H1 (cell line): ENCODE measurements around the gene TTC28. TPM values are rescaled to one million over a fixed set of nuclear protein-coding genes. Genes with fewer than 3 reads are reported as not detected.

Source experiments
- CHD1 ChIP-seq: IDR thresholded peaks from 2 replicates; pipeline ENCODE4 v1.6.1; 2012; ENCODE audit warnings: low read depth, low read length, improper control_type of control experiment
- GTF2F1 ChIP-seq: IDR thresholded peaks from 2 replicates; pipeline ENCODE4 v1.6.1; 2012; ENCODE audit warnings: low read depth, low read length, improper control_type of control experiment, borderline replicate concordance
- HDAC2 ChIP-seq, 2 experiments: fragments of 300-600 bp in 1 of 2; sonication (generic) in 1 of 2; IDR thresholded peaks; 2 replicates each; pipeline ENCODE4 v1.6.1; 2011 to 2012; ENCODE audit warnings: low read depth in 2 of 2, low read length in 2 of 2, mild to moderate bottlenecking in 2 of 2, moderate library complexity in 2 of 2, borderline replicate concordance in 1 of 2, inconsistent platforms in 1 of 2
- TAF7 ChIP-seq: optimal IDR thresholded peaks from 2 replicates; pipeline ENCODE3; 2011; ENCODE audit warnings: low read depth, mild to moderate bottlenecking, inconsistent platforms, low read length, moderate library complexity, borderline replicate concordance
- polyA plus RNA-seq, 7 experiments: library from polyadenylated mRNA; depleted of rRNA in 3 of 7; stranded (reverse) in 5 of 7; unstranded in 2 of 7; fragments of >200 nt in 5 of 7; fragments of 200-250 nt in 2 of 7; gene quantifications; 1 replicate in 5 of 7; 2 replicates in 1 of 7; 4 replicates in 1 of 7; pipeline versions ENCODE4 v1.2.1 to v1.2.3, GENCODE V29; 2011 to 2013; ENCODE audit warnings: missing spikeins in 2 of 7, mixed read lengths in 2 of 7
- total RNA-seq: library from RNA; stranded (reverse); fragmentation: NEBNext Ultra II Directional; extraction: Animal tissue kit (Norgen Biotek cat#: 25700); gene quantifications from 2 replicates; pipeline ENCODE4 v1.2.1, GENCODE V29; 2021
- TF ChIP-seq, protein P1 (sequence below): IDR thresholded peaks from 2 replicates; pipeline ENCODE4 v1.6.1; 2011; ENCODE audit warnings: low read length, improper control_type of control experiment

The TTC28 gene
- total and polyA plus RNA-seq, 2 of the 8 experiments (the other 6 are each of a cell fraction or from before 2014, with no cell fraction given), result 2.6 to 12.6 TPM

GRCh38 chr22:28440592-28441390 lies 238.8 kb downstream of the TTC28 start (continued):
- TF ChIP-seq TAF7 (no peak), CHD1 (no peak), HDAC2 (IDR thresholded peaks at IDR 0.05; ENCODE audit: borderline replicate concordance in 1 of 2, low read depth in 2 of 2, low read length in 2 of 2) (no peak), GTF2F1 (no peak)
- TF ChIP-seq, protein P1, sequence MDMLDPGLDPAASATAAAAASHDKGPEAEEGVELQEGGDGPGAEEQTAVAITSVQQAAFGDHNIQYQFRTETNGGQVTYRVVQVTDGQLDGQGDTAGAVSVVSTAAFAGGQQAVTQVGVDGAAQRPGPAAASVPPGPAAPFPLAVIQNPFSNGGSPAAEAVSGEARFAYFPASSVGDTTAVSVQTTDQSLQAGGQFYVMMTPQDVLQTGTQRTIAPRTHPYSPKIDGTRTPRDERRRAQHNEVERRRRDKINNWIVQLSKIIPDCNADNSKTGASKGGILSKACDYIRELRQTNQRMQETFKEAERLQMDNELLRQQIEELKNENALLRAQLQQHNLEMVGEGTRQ, result no peak
